GM08714 (cell line): ENCODE results near the gene PTGR1.

ENCODE experiments used
- H3K4me3 ChIP-seq: fragments of 200-500 bp; sonication (Bioruptor generic); 2 replicates; pipeline ENCODE4 v1.5.1; 2014; ENCODE audit warnings: mild to moderate bottlenecking, low read length, inconsistent platforms
- ZNF274 ChIP-seq: IDR thresholded peaks from 2 replicates; pipeline ENCODE4 v1.6.1; 2012; ENCODE audit warnings: mild to moderate bottlenecking, low read depth, low read length

PTGR1 gene

GRCh38 chr9:111599092-111599954 lies at the start of gene PTGR1:
PTGR1 (minus strand) TSS chr9:111599647; CDS start chr9:111597422, 2,225 bp downstream.
- peak within 1 kb of the TSS; percentile 62; the same call in 1 of the 2 replicates for H3K4me3 ChIP-seq
- TF ChIP-seq ZNF274, result no peak

DNA sequence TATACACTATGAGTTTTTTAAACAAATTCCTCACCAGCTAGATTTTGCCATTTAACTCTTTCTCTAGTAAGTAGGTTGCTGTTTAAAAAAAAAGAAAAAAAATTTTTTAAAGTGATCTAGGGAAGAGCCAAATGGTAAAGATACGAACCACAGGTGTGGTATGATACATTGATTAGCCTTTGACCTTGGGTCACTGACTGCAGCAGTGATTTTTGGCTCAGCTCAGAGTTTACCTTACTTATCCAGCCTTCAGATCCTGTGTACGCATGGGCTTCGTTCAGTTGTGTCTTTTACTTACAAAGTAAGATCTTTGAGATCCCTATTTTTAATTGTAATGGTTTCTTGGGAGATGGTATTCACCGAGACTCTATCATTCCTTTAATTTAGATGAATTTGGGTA lies 49.6 kb upstream of the PTGR1 start:
- TF ChIP-seq ZNF274, result no peak

GRCh38 chr9:111648066-111648465 lies 48.6 kb upstream of the PTGR1 start:
- TF ChIP-seq ZNF274, result no peak
- no peak overlapping the region for H3K4me3 ChIP-seq

More for the DNA sequence above, 49.6 kb upstream of the PTGR1 start:
- H3K4me3 ChIP-seq, result no peak overlapping the region

GRCh38 chr9:111646417-111646816 lies 47.0 kb upstream of the PTGR1 start:
- TF ChIP-seq ZNF274, result no peak
- no peak overlapping the region for H3K4me3 ChIP-seq

DNA sequence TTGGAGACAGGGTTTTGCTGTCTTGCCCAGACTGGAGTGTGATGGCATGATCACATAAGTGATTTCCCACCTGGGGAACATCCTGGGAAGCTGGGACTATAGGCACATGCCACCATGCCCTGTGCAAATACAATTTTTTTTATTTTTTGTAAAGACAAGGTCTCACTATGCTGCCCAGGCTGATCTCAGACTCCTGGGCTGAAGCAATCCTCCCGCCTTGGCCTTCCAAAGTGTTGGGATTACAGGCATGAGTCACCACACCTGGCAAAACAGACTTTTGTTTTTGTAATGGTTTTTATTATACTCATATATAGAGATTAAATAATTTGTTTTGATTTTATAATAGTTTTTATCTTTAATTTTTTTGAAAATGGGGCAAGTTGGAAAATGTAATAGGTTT lies 46.4 kb upstream of the PTGR1 start:
- no peak for TF ChIP-seq ZNF274
- no peak overlapping the region for H3K4me3 ChIP-seq

- TF ChIP-seq ZNF274, result no peak
- H3K4me3 ChIP-seq, result no peak overlapping the region
Measured at GRCh38 chr9:111644195-111644772, 44.8 kb upstream of the PTGR1 start.

- no peak for TF ChIP-seq ZNF274
- H3K4me3 ChIP-seq, result no peak overlapping the region
Measured at GRCh38 chr9:111637421-111637950, 38.0 kb upstream of the PTGR1 start.

- no peak overlapping the region for H3K4me3 ChIP-seq
- TF ChIP-seq ZNF274, result no peak
Measured at GRCh38 chr9:111634860-111635259, 35.4 kb upstream of the PTGR1 start.

GRCh38 chr9:111633389-111633736 lies 33.9 kb upstream of the PTGR1 start:
- no peak for TF ChIP-seq ZNF274
- H3K4me3 ChIP-seq, result no peak overlapping the region

GRCh38 chr9:111632695-111633388 lies 33.4 kb upstream of the PTGR1 start:
- H3K4me3 ChIP-seq, result peak overlapping the region; percentile 84; the same call in 1 of the 2 replicates
- no peak for TF ChIP-seq ZNF274

DNA sequence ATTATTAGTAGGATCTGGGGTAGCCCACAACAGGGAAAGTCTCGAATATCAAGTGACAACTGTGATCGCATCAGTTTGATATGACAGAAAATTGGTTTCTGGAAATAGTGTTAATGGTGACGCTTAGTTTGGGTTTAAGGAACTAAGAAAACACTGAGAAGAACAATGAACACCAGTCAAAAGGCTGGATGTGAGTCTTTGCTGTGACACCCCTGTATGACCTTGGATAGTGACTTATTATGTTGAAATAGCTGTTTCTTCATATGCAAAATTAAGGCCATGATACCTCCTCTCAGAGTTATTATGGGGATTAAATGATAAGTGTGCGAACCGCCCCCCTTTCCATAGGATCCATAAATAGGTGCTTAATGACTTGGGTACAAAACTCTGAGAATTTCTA lies 32.6 kb upstream of the PTGR1 start:
- TF ChIP-seq ZNF274, result no peak

DNA sequence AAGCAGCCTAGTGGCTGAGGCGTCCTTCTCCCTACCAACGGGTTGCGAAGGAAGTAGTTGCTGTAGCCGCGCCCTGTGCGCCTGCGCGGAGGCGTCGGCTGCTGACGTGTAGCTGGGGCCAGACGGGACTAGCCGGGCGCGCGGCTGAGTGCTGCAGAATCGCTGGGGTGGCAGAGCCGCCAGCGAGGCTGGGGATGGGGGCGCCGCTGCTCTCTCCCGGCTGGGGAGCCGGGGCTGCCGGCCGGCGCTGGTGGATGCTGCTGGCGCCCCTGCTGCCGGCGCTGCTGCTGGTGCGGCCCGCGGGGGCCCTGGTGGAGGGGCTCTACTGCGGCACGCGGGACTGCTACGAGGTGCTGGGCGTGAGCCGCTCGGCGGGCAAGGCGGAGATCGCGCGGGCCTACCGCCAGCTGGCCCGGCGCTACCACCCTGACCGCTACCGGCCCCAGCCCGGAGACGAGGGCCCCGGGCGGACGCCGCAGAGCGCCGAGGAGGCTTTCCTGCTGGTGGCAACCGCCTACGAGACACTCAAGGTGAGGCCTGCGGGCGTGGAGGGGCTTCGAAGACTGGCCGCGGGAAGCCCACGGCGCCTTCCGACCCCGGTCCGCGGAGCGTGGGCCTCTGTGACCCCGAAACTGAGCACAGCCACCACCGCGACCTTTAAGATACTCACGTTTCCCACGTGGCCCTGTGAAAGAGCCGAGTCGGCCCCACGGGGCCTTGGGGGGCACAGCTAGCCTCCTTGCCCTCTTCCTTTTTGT lies 31.9 kb upstream of the PTGR1 start, which contains the start of gene DNAJC25:
TSS of gene DNAJC25 (plus strand) at position 121 of the 758 bp plus-strand sequence. CDS start at position 195, 74 bp downstream.
- TF ChIP-seq ZNF274, result no peak
- peak within 1 kb of the TSS; percentile 84 for H3K4me3 ChIP-seq

More for the DNA sequence above, 32.6 kb upstream of the PTGR1 start:
- H3K4me3 ChIP-seq, result peak overlapping the region; percentile 84

DNA sequence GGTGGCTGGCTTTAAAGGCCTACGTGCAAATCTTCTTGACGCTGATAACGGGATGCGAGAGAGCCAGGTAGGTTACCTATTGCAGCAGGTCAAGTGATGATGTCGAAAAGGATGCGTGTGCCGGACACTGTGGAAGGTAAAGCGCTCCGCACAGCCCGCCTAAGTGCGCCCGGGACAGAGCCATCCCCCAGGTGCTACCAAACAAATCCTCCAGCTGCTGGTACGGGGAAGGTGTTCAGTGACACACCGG lies 31.4 kb upstream of the PTGR1 start:
- TF ChIP-seq ZNF274, result no peak
- peak overlapping the region; percentile 76 for H3K4me3 ChIP-seq
